Neural cell (in vitro differentiated cells): ENCODE data around the gene HK2. TPM values are rescaled to one million over a fixed set of nuclear protein-coding genes. Genes with fewer than 3 reads are reported as not detected.

Experiments
- H2AFZ ChIP-seq: fragments of 200-600, 300-800 bp; sonication (generic), shearing (Covaris generic); 2 replicates; pipeline ENCODE4 v1.6.0; 2014; ENCODE audit warnings: low read depth, mild to moderate bottlenecking, antibody characterized with exemption, low read length, moderate library complexity
- H3F3A ChIP-seq: fragments of 200-600 bp; shearing (Covaris generic); 2 replicates; pipeline ENCODE4 v1.6.1; 2016; ENCODE audit warnings: mild to moderate bottlenecking, moderate library complexity, mixed read lengths, antibody characterized with exemption, low read length; ENCODE audit not compliant: insufficient read depth, poor library complexity, severe bottlenecking
- H3K27ac ChIP-seq: fragments of 200-600, 300-800 bp; sonication (generic), shearing (Covaris generic); 2 replicates; pipeline ENCODE4 v1.5.1; 2014; ENCODE audit warnings: mild to moderate bottlenecking, low read length, moderate library complexity
- H3K27me3 ChIP-seq: fragments of 300-800, 200-600 bp; sonication (generic), shearing (Covaris generic); 2 replicates; pipeline ENCODE4 v1.6.0; 2014; ENCODE audit warnings: mild to moderate bottlenecking, low read depth, low read length, moderate library complexity; ENCODE audit not compliant: insufficient read depth
- H3K36me3 ChIP-seq: fragments of 300-800, 200-600 bp; sonication (generic), shearing (Covaris generic); 2 replicates; pipeline ENCODE4 v1.5.1; 2014; ENCODE audit warnings: mild to moderate bottlenecking, antibody characterized with exemption, low read length, moderate library complexity; ENCODE audit not compliant: insufficient read depth
- H3K4me2 ChIP-seq: fragments of 300-800, 200-600 bp; sonication (generic), shearing (Covaris generic); 2 replicates; pipeline ENCODE4 v1.6.0; 2014; ENCODE audit warnings: mild to moderate bottlenecking, low read length
- H3K4me3 ChIP-seq: fragments of 300-800, 200-600 bp; sonication (generic), shearing (Covaris generic); 2 replicates; pipeline ENCODE4 v1.5.1; 2014; ENCODE audit warnings: mild to moderate bottlenecking, low read length, moderate library complexity
- H3K79me2 ChIP-seq: fragments of 200-600 bp; shearing (Covaris generic); replicated peaks from 2 replicates; pipeline ENCODE4 v1.6.0; 2014; ENCODE audit warnings: mild to moderate bottlenecking, low read length, moderate library complexity; ENCODE audit not compliant: insufficient read depth
- H3K9ac ChIP-seq: fragments of 300-800, 200-600 bp; sonication (generic), shearing (Covaris generic); 2 replicates; pipeline ENCODE4 v1.6.1; 2016; ENCODE audit warnings: mild to moderate bottlenecking, low read length, mixed read lengths
- H3K9me2 ChIP-seq: fragments of 200-600 bp; shearing (Covaris generic); 2 replicates; pipeline ENCODE4 v1.6.1; 2016; ENCODE audit warnings: mild to moderate bottlenecking, low read length, mixed read lengths; ENCODE audit not compliant: insufficient read depth
- H3K9me3 ChIP-seq: fragments of 200-600, 300-800 bp; sonication (generic), shearing (Covaris generic); 2 replicates; pipeline ENCODE4 v1.6.1; 2016; ENCODE audit warnings: mild to moderate bottlenecking, mixed run types, low read length, moderate library complexity, mixed read lengths
- H4K20me1 ChIP-seq: fragments of 200-600 bp; shearing (Covaris generic); 2 replicates; pipeline ENCODE4 v1.6.1; 2016; ENCODE audit warnings: mild to moderate bottlenecking, mixed run types; ENCODE audit not compliant: insufficient read depth
- EP300 ChIP-seq: fragments of 450-650 bp; conservative IDR thresholded peaks from 2 replicates; pipeline ENCODE4 v1.6.1; 2014; ENCODE audit warnings: antibody characterized with exemption, mild to moderate bottlenecking, moderate library complexity; ENCODE audit not compliant: poor library complexity, severe bottlenecking
- EZH2 ChIP-seq: fragments of 200-600, 300-800 bp; shearing (Covaris generic), sonication (generic); IDR thresholded peaks from 2 replicates; pipeline ENCODE4 v1.6.1; 2014; ENCODE audit warnings: antibody characterized with exemption, low read length, borderline replicate concordance, mild to moderate bottlenecking; ENCODE audit not compliant: insufficient read depth, poor library complexity, severe bottlenecking
- MXI1 ChIP-seq: fragments of 450-650 bp; conservative IDR thresholded peaks from 2 replicates; pipeline ENCODE4 v1.6.1; 2014; ENCODE audit warnings: antibody characterized with exemption, mild to moderate bottlenecking; ENCODE audit not compliant: poor library complexity, severe bottlenecking
- POLR2AphosphoS5 ChIP-seq: IDR thresholded peaks from 2 replicates; pipeline ENCODE4 v1.6.1; 2012
- RAD21 ChIP-seq: fragments of 450-650 bp; conservative IDR thresholded peaks from 2 replicates; pipeline ENCODE4 v1.6.1; 2014; ENCODE audit warnings: antibody characterized with exemption, mild to moderate bottlenecking, moderate library complexity
- SMC3 ChIP-seq: fragments of 450-650 bp; conservative IDR thresholded peaks from 2 replicates; pipeline ENCODE4 v1.6.1; 2014; ENCODE audit warnings: antibody characterized with exemption, mild to moderate bottlenecking, moderate library complexity; ENCODE audit not compliant: poor library complexity
- TAF1 ChIP-seq: IDR thresholded peaks from 2 replicates; pipeline ENCODE4 v1.6.1; 2012; ENCODE audit warnings: low read depth
- polyA plus RNA-seq: library from polyadenylated mRNA; depleted of rRNA; stranded (reverse); fragments of >200 nt; gene quantifications from 2 replicates; pipeline ENCODE4 v1.2.3, GENCODE V29; 2014
- TF ChIP-seq, protein P1 (sequence below): IDR thresholded peaks from 2 replicates; pipeline ENCODE4 v1.6.1; 2012; ENCODE audit warnings: borderline replicate concordance
- TF ChIP-seq, protein P2 (sequence below): fragments of 450-650 bp; IDR thresholded peaks from 2 replicates; pipeline ENCODE4 v1.5.1; 2014; ENCODE audit warnings: antibody characterized with exemption, mild to moderate bottlenecking, moderate library complexity; ENCODE audit not compliant: poor library complexity, severe bottlenecking

HK2 gene
- polyA plus RNA-seq, 1 donor from 2014 or later: 0.47 TPM

DNA sequence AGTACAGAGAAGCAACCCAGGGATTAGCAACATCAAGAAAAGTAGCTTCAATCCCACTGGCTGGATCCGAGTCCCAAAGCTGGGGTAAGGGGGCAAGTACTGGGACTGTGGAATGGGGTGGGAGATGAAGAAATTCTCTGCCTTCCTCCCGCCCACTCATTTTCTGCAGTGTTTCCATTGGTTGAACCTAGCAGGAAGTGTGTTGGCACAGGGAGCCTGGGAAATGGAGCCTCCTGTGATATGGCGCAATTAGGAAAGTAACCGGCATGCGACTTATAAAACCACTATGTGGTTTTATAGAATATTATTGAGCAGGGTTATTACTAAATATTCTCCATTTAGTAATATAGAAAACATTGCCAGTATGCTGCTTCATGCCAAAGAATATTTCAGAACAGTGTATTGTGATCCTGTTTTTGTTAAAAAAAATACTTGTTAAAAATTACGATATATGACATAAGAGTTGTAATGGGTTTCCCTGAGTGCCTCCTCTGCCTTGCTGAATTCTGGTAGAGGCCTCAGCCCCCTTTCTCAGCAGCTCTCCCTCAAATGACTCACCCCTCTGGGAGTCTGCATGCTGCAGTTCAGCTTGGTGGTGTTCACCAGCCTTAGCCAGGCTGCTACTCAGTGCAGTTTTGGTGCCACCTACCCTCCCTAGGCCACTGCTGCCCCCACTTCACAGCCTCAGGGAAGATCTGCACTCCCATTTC is 60.5 kb downstream of the HK2 start:
- H3K9me3 ChIP-seq: no peaks in the 10 kb centered on the region
- H3K27me3 ChIP-seq: no peaks in the 10 kb centered on the region
- no peak overlapping the region for H3K4me2 ChIP-seq
- H3K9me2 ChIP-seq: no peaks in the 10 kb centered on the region
- H3K4me3 ChIP-seq: no peak overlapping the region
- TF ChIP-seq SMC3 (no peak), TAF1 (no peak), RAD21 (no peak)
- no peaks in the 10 kb centered on the region for H3F3A ChIP-seq
- H3K27ac ChIP-seq: no peak overlapping the region
- H3K79me2 ChIP-seq: no peaks in the 10 kb centered on the region
- H3K36me3 ChIP-seq: no peaks in the 10 kb centered on the region
- no peak overlapping the region for H2AFZ ChIP-seq
- no peak overlapping the region for H3K9ac ChIP-seq
- H4K20me1 ChIP-seq: no peaks in the 10 kb centered on the region

DNA sequence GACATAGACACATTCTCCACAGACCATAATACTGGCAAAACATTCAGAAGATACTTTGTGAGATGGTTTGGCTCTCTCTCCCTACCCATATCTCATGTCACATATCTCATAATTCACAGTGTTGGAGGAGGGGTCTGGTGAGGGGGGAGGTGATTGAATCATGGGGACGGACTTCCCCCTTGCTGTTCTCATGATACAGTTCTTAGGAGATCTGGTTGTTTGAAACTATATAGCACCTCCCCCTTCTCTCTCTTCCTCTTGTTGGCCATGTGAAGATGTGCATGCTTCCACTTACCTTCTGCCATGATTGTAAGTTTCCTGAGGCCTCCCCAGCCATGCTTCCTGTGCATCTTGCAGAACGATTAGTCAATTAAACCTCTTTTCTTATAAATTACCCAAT is 61.1 kb downstream of the HK2 start:
- H2AFZ ChIP-seq: no peak overlapping the region
- H3K9me3 ChIP-seq: no peaks in the 10 kb centered on the region
- no peak overlapping the region for H3K4me3 ChIP-seq
- no peaks in the 10 kb centered on the region for H3K27me3 ChIP-seq
- H3K79me2 ChIP-seq: no peaks in the 10 kb centered on the region
- H4K20me1 ChIP-seq: no peaks in the 10 kb centered on the region
- no peak overlapping the region for H3K4me2 ChIP-seq
- TF ChIP-seq, protein P1, sequence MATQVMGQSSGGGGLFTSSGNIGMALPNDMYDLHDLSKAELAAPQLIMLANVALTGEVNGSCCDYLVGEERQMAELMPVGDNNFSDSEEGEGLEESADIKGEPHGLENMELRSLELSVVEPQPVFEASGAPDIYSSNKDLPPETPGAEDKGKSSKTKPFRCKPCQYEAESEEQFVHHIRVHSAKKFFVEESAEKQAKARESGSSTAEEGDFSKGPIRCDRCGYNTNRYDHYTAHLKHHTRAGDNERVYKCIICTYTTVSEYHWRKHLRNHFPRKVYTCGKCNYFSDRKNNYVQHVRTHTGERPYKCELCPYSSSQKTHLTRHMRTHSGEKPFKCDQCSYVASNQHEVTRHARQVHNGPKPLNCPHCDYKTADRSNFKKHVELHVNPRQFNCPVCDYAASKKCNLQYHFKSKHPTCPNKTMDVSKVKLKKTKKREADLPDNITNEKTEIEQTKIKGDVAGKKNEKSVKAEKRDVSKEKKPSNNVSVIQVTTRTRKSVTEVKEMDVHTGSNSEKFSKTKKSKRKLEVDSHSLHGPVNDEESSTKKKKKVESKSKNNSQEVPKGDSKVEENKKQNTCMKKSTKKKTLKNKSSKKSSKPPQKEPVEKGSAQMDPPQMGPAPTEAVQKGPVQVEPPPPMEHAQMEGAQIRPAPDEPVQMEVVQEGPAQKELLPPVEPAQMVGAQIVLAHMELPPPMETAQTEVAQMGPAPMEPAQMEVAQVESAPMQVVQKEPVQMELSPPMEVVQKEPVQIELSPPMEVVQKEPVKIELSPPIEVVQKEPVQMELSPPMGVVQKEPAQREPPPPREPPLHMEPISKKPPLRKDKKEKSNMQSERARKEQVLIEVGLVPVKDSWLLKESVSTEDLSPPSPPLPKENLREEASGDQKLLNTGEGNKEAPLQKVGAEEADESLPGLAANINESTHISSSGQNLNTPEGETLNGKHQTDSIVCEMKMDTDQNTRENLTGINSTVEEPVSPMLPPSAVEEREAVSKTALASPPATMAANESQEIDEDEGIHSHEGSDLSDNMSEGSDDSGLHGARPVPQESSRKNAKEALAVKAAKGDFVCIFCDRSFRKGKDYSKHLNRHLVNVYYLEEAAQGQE: no peak
- TF ChIP-seq POLR2AphosphoS5 (no peak), TAF1 (no peak), EZH2 (no peak), EP300 (no peak), SMC3 (no peak), RAD21 (no peak), MXI1 (no peak)
- TF ChIP-seq, protein P2, sequence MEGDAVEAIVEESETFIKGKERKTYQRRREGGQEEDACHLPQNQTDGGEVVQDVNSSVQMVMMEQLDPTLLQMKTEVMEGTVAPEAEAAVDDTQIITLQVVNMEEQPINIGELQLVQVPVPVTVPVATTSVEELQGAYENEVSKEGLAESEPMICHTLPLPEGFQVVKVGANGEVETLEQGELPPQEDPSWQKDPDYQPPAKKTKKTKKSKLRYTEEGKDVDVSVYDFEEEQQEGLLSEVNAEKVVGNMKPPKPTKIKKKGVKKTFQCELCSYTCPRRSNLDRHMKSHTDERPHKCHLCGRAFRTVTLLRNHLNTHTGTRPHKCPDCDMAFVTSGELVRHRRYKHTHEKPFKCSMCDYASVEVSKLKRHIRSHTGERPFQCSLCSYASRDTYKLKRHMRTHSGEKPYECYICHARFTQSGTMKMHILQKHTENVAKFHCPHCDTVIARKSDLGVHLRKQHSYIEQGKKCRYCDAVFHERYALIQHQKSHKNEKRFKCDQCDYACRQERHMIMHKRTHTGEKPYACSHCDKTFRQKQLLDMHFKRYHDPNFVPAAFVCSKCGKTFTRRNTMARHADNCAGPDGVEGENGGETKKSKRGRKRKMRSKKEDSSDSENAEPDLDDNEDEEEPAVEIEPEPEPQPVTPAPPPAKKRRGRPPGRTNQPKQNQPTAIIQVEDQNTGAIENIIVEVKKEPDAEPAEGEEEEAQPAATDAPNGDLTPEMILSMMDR: no peak
- no peak overlapping the region for H3K27ac ChIP-seq
- H3F3A ChIP-seq: no peaks in the 10 kb centered on the region
- no peak overlapping the region for H3K9ac ChIP-seq
- no peaks in the 10 kb centered on the region for H3K36me3 ChIP-seq
- no peaks in the 10 kb centered on the region for H3K9me2 ChIP-seq
